Hepatocyte (in vitro differentiated cells): ENCODE results near the gene TMPRSS7. TPM values are rescaled to one million over a fixed set of nuclear protein-coding genes. Genes with fewer than 3 reads are reported as not detected.

Experiments
- DNase-seq: peaks from one replicate; pipeline ENCODE4 v3.0.0-alpha.2; 2016; ENCODE audit warnings: low spot score
- H2AFZ ChIP-seq: fragments of 200-600 bp; sonication (generic); 2 replicates; pipeline ENCODE4 v1.6.0; 2016; ENCODE audit warnings: antibody characterized with exemption, mild to moderate bottlenecking
- H3K27ac ChIP-seq: fragments of 200-600 bp; sonication (generic); 2 replicates; pipeline ENCODE4 v1.5.1; 2016; ENCODE audit warnings: mild to moderate bottlenecking
- H3K27me3 ChIP-seq: fragments of 200-600 bp; sonication (generic); 2 replicates; pipeline ENCODE4 v1.6.1; 2016
- H3K36me3 ChIP-seq: fragments of 200-600 bp; sonication (generic); replicated peaks from 2 replicates; pipeline ENCODE4 v1.5.1; 2016; ENCODE audit warnings: low read depth; ENCODE audit not compliant: insufficient read depth
- H3K4me1 ChIP-seq: fragments of 200-600 bp; sonication (generic); 2 replicates; pipeline ENCODE4 v1.5.1; 2016; ENCODE audit warnings: mild to moderate bottlenecking, moderate library complexity; ENCODE audit not compliant: insufficient read depth
- H3K4me2 ChIP-seq: fragments of 200-600 bp; sonication (generic); 2 replicates; pipeline ENCODE4 v1.6.0; 2016
- H3K4me3 ChIP-seq: fragments of 200-600 bp; sonication (generic); 2 replicates; pipeline ENCODE4 v1.5.1; 2016; ENCODE audit warnings: mild to moderate bottlenecking
- H3K79me2 ChIP-seq: fragments of 200-600 bp; sonication (generic); 2 replicates; pipeline ENCODE4 v1.6.0; 2017; ENCODE audit warnings: mild to moderate bottlenecking
- H3K9me2 ChIP-seq: fragments of 200-600 bp; sonication (generic); replicated peaks from 2 replicates; pipeline ENCODE4 v1.6.0; 2017; ENCODE audit warnings: mild to moderate bottlenecking; ENCODE audit not compliant: insufficient read depth
- H3K9me3 ChIP-seq: fragments of 200-600 bp; sonication (generic); 2 replicates; pipeline ENCODE4 v1.5.1; 2016; ENCODE audit warnings: low read depth, mild to moderate bottlenecking
- H4K20me1 ChIP-seq: fragments of 200-600 bp; sonication (generic); 2 replicates; pipeline ENCODE4 v1.6.0; 2016; ENCODE audit warnings: mild to moderate bottlenecking; ENCODE audit not compliant: insufficient read depth, poor library complexity, severe bottlenecking
- EZH2 ChIP-seq: fragments of 200-600 bp; sonication (generic); IDR thresholded peaks from 2 replicates; pipeline ENCODE4 v1.6.1; 2016; ENCODE audit warnings: antibody characterized with exemption, mild to moderate bottlenecking, borderline replicate concordance
- EZH2phosphoT487 ChIP-seq: fragments of 200-600 bp; sonication (generic); IDR thresholded peaks from one replicate; pipeline ENCODE4 v1.6.1; 2018; ENCODE audit warnings: antibody characterized with exemption, mild to moderate bottlenecking, low read depth, moderate library complexity; ENCODE audit not compliant: unreplicated experiment, severe bottlenecking
- WGBS: methylation state at CpG from one replicate; pipeline ENCODE4 v1.1.6; 2016; ENCODE audit warnings: low lambda C conversion rate; ENCODE audit errors: missing lambda C conversion rate; 5-methylcytosine and 5-hydroxymethylcytosine counted together
- polyA plus RNA-seq: library from polyadenylated mRNA; unstranded; fragments of >200 nt; fragmentation: Nextera tagmentation; extraction: Ambion mirVana; gene quantifications from 2 replicates; pipeline ENCODE4 v1.2.1, GENCODE V29; 2016
- total RNA-seq: library from RNA; depleted of rRNA; stranded (reverse); fragments of >200 nt; gene quantifications from 2 replicates; pipeline ENCODE4 v1.2.3, GENCODE V29; 2014
- TF ChIP-seq, protein P1 (sequence below): fragments of 200-600 bp; sonication (generic); IDR thresholded peaks from 2 replicates; pipeline ENCODE4 v1.5.1; 2016; ENCODE audit warnings: antibody characterized with exemption, mild to moderate bottlenecking; ENCODE audit not compliant: poor library complexity

TMPRSS7 gene
- total and polyA plus RNA-seq, 2 experiments from 2014 or later = 0.06 TPM; not detected in 1

DNA sequence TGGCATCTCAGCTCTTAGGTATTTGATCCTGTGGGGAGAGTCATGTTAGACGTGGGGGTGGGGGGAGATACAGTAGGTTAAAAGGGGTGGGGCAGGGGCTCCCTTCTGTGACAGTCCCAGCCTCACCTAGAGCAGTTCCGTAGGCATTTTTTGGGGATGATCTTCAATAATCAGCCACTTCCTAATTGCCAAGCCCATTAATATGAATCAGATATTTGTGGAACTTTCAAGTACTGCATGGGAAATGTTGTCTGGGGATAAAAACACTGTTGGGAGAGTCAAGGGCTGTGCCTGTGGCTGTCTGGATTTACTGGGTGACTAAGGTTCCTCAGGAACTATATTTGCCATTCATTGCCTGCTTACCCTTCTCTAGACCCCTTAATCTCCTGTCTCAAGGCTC, 61.2 kb downstream of the TMPRSS7 start:
- TF ChIP-seq, protein P1, sequence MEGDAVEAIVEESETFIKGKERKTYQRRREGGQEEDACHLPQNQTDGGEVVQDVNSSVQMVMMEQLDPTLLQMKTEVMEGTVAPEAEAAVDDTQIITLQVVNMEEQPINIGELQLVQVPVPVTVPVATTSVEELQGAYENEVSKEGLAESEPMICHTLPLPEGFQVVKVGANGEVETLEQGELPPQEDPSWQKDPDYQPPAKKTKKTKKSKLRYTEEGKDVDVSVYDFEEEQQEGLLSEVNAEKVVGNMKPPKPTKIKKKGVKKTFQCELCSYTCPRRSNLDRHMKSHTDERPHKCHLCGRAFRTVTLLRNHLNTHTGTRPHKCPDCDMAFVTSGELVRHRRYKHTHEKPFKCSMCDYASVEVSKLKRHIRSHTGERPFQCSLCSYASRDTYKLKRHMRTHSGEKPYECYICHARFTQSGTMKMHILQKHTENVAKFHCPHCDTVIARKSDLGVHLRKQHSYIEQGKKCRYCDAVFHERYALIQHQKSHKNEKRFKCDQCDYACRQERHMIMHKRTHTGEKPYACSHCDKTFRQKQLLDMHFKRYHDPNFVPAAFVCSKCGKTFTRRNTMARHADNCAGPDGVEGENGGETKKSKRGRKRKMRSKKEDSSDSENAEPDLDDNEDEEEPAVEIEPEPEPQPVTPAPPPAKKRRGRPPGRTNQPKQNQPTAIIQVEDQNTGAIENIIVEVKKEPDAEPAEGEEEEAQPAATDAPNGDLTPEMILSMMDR = no peak
- no peak for TF ChIP-seq EZH2phosphoT487
- H3K27me3 ChIP-seq = no peaks in the 10 kb centered on the region
- no peak for DNase-seq
- no peaks in the 10 kb centered on the region for H3K9me2 ChIP-seq
- no peak overlapping the region for H2AFZ ChIP-seq
- H3K9me3 ChIP-seq = no peaks in the 10 kb centered on the region
- peaks cover 10% of the 10 kb centered on the region for H3K79me2 ChIP-seq
- H3K4me3 ChIP-seq = no peak overlapping the region
- H4K20me1 ChIP-seq = no peaks in the 10 kb centered on the region
- WGBS = 52% methylated on average over 2 of the region's 2 CpGs
- peaks cover 28% of the 10 kb centered on the region for H3K4me1 ChIP-seq
- H3K27ac ChIP-seq = peak overlapping the region; percentile 53
- no peaks in the 10 kb centered on the region for H3K36me3 ChIP-seq
- no peak overlapping the region for H3K4me2 ChIP-seq

DNA sequence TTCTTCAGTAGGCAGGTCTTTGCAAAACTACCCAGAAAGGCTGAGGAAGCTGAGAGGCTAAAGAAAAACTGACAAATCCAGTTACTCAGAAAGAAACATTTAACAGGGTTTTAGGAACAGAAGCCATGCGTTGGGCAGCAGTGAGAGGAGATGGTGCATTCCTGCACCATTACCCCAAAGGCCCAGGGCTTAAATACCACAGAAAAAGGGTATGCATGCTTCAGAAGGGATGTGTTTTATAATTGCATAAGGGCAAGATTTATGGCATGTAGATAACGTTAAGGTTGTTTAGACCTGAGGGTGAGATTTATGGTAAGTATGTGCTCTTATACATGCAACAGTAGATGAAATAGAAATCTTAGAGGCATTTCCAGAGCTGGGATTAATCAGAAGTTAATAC, 61.6 kb downstream of the TMPRSS7 start:
- 40% methylated on average over 2 of the region's 2 CpGs for WGBS
- Histone ChIP-seq H3K4me1 (peaks cover 24% of the 10 kb centered on the region), H3K36me3 (no peaks in the 10 kb centered on the region), H3K27me3 (no peaks in the 10 kb centered on the region), H2AFZ (no peak overlapping the region), H3K4me2 (no peak overlapping the region), H3K9me2 (no peaks in the 10 kb centered on the region), H3K27ac (peak overlapping the region; percentile 68), H4K20me1 (no peaks in the 10 kb centered on the region), H3K79me2 (peaks cover 10% of the 10 kb centered on the region), H3K4me3 (no peak overlapping the region), H3K9me3 (no peaks in the 10 kb centered on the region)
- no peak for DNase-seq
- no peak for TF ChIP-seq EZH2phosphoT487
- TF ChIP-seq EZH2 = no peak
- TF ChIP-seq, protein P1 = no peak

DNA sequence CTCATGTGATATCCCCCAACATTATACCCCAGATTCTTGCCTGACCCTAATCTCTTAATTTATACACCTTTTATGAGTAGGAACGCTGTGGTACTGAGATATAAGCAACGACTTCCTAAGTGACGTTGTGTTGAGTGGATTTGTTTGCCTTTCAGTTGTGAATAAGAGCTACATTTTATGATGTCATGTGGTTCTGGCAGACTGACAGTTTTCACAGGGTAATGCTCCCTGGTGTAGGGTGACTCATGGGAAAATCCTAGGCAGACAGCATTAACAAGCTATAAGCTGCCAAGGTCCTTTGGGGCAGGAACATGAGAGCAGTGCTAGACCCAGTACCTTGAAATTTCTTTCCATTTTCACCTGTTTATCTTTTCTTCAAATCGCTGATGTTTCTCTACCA, 62.8 kb downstream of the TMPRSS7 start:
- no peak overlapping the region for H3K4me3 ChIP-seq
- 46% methylated on average over 4 of the region's 4 CpGs for WGBS
- no peak for TF ChIP-seq EZH2
- TF ChIP-seq, protein P1 = no peak
- no peak for TF ChIP-seq EZH2phosphoT487
- H3K4me2 ChIP-seq = peak overlapping the region; percentile 39
- peak overlapping the region; percentile 68 for H3K27ac ChIP-seq
- no peak overlapping the region for H2AFZ ChIP-seq
- no peaks in the 10 kb centered on the region for H3K9me2 ChIP-seq
- H3K27me3 ChIP-seq = no peaks in the 10 kb centered on the region
- DNase-seq = peak; percentile 91
- H3K4me1 ChIP-seq = peaks cover 15% of the 10 kb centered on the region
- no peaks in the 10 kb centered on the region for H3K36me3 ChIP-seq
- peaks cover 7% of the 10 kb centered on the region for H3K79me2 ChIP-seq
- no peaks in the 10 kb centered on the region for H3K9me3 ChIP-seq
- H4K20me1 ChIP-seq = no peaks in the 10 kb centered on the region

DNA sequence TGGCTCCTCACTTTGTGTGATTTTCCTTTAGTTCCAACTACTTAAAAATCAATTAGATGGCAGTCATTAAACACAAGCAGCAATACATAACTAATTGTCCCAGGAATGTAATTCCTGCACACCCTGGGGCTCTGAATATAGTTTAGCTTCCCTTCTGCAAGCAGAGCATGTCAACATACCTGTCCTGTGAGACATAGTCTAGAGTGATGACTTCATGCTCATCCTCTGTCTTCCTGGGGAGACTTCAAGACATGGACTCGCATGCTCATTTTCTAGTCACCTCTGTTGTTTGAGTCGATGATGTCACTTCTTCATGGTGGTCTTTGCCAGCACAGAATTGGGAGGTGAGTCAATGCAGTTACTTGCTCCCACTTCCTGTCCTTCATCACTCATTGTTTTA, 67.4 kb downstream of the TMPRSS7 start:
- TF ChIP-seq EZH2 (no peak), EZH2phosphoT487 (no peak)
- TF ChIP-seq, protein P1 = no peak
- H3K79me2 ChIP-seq = no peaks in the 10 kb centered on the region
- peaks cover 3% of the 10 kb centered on the region for H3K4me1 ChIP-seq
- H3K9me2 ChIP-seq = no peaks in the 10 kb centered on the region
- WGBS = 92% methylated on average over 2 of the region's 2 CpGs
- no peak overlapping the region for H3K27ac ChIP-seq
- no peaks in the 10 kb centered on the region for H3K27me3 ChIP-seq
- no peak overlapping the region for H2AFZ ChIP-seq
- no peaks in the 10 kb centered on the region for H3K9me3 ChIP-seq
- no peak overlapping the region for H3K4me2 ChIP-seq
- H3K36me3 ChIP-seq = no peaks in the 10 kb centered on the region
- no peaks in the 10 kb centered on the region for H4K20me1 ChIP-seq
- no peak overlapping the region for H3K4me3 ChIP-seq
- DNase-seq = no peak
